ENCODE measurements around the gene SFMBT2. TPM values are rescaled to one million over a fixed set of nuclear protein-coding genes. Genes with fewer than 3 reads are reported as not detected.

SFMBT2 gene
- total RNA-seq, 1 experiment from 2014 or later, result 0.02 TPM

- no peak overlapping the region for H2AFZ ChIP-seq (ENCODE audit: low read depth, low read length, poor library complexity, severe bottlenecking)
- 0 out of 2 replicates have a peak, but pooled peaks cover 6% of the 10 kb centered on the region for H3K27me3 ChIP-seq (ENCODE audit: insufficient read depth, low read length)
- BruUV-seq (replicated peaks), result no TSS peak
- no peaks in the 10 kb centered on the region for H4K20me1 ChIP-seq (ENCODE audit: insufficient read depth)
- H3K27ac ChIP-seq (ENCODE audit: low read depth, low read length), result no peak overlapping the region
- no peaks in the 10 kb centered on the region for H3K9me2 ChIP-seq (ENCODE audit: insufficient read depth)
- CTCF ChIA-PET, result no interaction called here
- H3K9ac ChIP-seq (ENCODE audit: low read length), result no peak overlapping the region
- intact Hi-C loops (cut with micrococcal nuclease), result no loop called here
- no peaks in the 10 kb centered on the region for H3K36me3 ChIP-seq (ENCODE audit: control insufficient read depth in 1 of 2, insufficient read depth in 2 of 2, low read length in 2 of 2)
- H3K79me2 ChIP-seq (ENCODE audit: insufficient read depth, low read length), result no peaks in the 10 kb centered on the region
- POLR2A ChIA-PET, result no interaction called here
- H3K4me1 ChIP-seq (ENCODE audit: control insufficient read depth in 1 of 2, insufficient read depth in 2 of 2, low read length in 2 of 2), result no peaks in the 10 kb centered on the region
- DNase-seq (ENCODE audit: low read depth, low spot score) (no peak), ATAC-seq (no peak)
- no peaks in the 10 kb centered on the region for H3K9me3 ChIP-seq (ENCODE audit: control insufficient read depth in 1 of 2, insufficient read depth in 1 of 2, low read depth in 1 of 2, low read length in 2 of 2)
- no peak overlapping the region for H3K4me2 ChIP-seq (ENCODE audit: low read length)
- no peak overlapping the region for H3K4me3 ChIP-seq (replicated peaks in 1 of 2; ENCODE audit: low read depth in 1 of 2, low read length in 2 of 2)
- no peak for TF ChIP-seq CEBPB (IDR thresholded peaks at IDR 0.05; ENCODE audit: low read depth)
- no peak for TF ChIP-seq SRF (IDR thresholded peaks at IDR 0.05; ENCODE audit: low read depth)
- TF ChIP-seq FOSL1 (IDR thresholded peaks at IDR 0.05; ENCODE audit: low read depth), result no peak
- RAD21 ChIA-PET (ENCODE audit: low non-redundant PET in 1 of 2, low total read pairs in 2 of 2, uncharacterized antibody in 2 of 2, unreplicated experiment in 2 of 2), result no interaction called here
Measured at GRCh38 chr10:7186387-7187018, 224.3 kb downstream of the SFMBT2 start.

DNA sequence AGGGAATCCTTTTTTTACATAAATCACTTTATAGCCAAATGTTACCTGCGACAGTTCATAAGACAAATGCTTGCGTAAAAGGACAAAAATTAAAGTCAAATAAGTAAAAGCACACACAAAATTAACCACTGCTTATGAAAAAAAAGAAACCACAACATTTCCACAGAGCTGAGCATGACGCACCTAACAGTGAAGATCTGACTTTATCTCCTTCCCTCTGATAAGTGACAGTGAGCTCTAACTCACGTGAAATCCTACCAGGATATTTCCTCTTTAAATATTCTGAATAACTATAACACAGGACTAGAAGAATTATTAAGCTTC, 225.5 kb downstream of the SFMBT2 start:
- H3K9me3 ChIP-seq (ENCODE audit: control insufficient read depth in 1 of 2, insufficient read depth in 1 of 2, low read depth in 1 of 2, low read length in 2 of 2), result no peaks in the 10 kb centered on the region
- POLR2A ChIA-PET, result no interaction called here
- DNase-seq (ENCODE audit: low read depth, low spot score) (no peak), ATAC-seq (no peak)
- H2AFZ ChIP-seq (ENCODE audit: low read depth, low read length, poor library complexity, severe bottlenecking), result no peak overlapping the region
- H3K27ac ChIP-seq (ENCODE audit: low read depth, low read length), result no peak overlapping the region
- no peaks in the 10 kb centered on the region for H3K79me2 ChIP-seq (ENCODE audit: insufficient read depth, low read length)
- no peaks in the 10 kb centered on the region for H3K4me1 ChIP-seq (ENCODE audit: control insufficient read depth in 1 of 2, insufficient read depth in 2 of 2, low read length in 2 of 2)
- intact Hi-C loops (cut with micrococcal nuclease), result no loop called here
- no TSS peak for BruUV-seq (replicated peaks)
- TF ChIP-seq ELF1 (IDR thresholded peaks at IDR 0.05; ENCODE audit: borderline replicate concordance, low read depth) (no peak), YY1 (IDR thresholded peaks at IDR 0.05; ENCODE audit: extremely low read depth, insufficient replicate concordance, low read depth, low read length) (no peak), SP1 (IDR thresholded peaks at IDR 0.05; ENCODE audit: low read depth) (no peak), EGR1 (IDR thresholded peaks at IDR 0.05; ENCODE audit: low read depth) (no peak), TCF7L2 (IDR thresholded peaks at IDR 0.05; ENCODE audit: borderline replicate concordance, extremely low read depth, insufficient read depth, insufficient read length) (no peak), REST (IDR thresholded peaks at IDR 0.05; ENCODE audit: low read depth) (no peak)
- TF ChIP-seq, protein P1, sequence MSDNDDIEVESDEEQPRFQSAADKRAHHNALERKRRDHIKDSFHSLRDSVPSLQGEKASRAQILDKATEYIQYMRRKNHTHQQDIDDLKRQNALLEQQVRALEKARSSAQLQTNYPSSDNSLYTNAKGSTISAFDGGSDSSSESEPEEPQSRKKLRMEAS (IDR thresholded peaks at IDR 0.05), result no peak
- no peak overlapping the region for H3K4me2 ChIP-seq (ENCODE audit: low read length)
- H3K9me2 ChIP-seq (ENCODE audit: insufficient read depth), result no peaks in the 10 kb centered on the region
- H3K27me3 ChIP-seq (ENCODE audit: insufficient read depth, low read length), result 0 out of 2 replicates have a peak, but pooled peaks cover 6% of the 10 kb centered on the region
- no peak overlapping the region for H3K4me3 ChIP-seq (replicated peaks in 1 of 2; ENCODE audit: low read depth in 1 of 2, low read length in 2 of 2)
- H4K20me1 ChIP-seq (ENCODE audit: insufficient read depth), result no peaks in the 10 kb centered on the region
- no peaks in the 10 kb centered on the region for H3K36me3 ChIP-seq (ENCODE audit: control insufficient read depth in 1 of 2, insufficient read depth in 2 of 2, low read length in 2 of 2)
- RAD21 ChIA-PET (ENCODE audit: low non-redundant PET in 1 of 2, low total read pairs in 2 of 2, uncharacterized antibody in 2 of 2, unreplicated experiment in 2 of 2), result no interaction called here
- CTCF ChIA-PET, result no interaction called here
- H3K9ac ChIP-seq (ENCODE audit: low read length), result no peak overlapping the region

Data from HCT116 (cell line).